ENCODE measurements around the gene PRR14L. TPM values are rescaled to one million over a fixed set of nuclear protein-coding genes. Genes with fewer than 3 reads are reported as not detected.
"Not testable (repeated sequence)": the region's sequence is repeated elsewhere in the genome, so short reads cannot be mapped to it uniquely, and the experiment has no call there.

Gene PRR14L
- total RNA-seq, 2 experiments from 2014 or later = 63.5 to 72.4 TPM

DNA sequence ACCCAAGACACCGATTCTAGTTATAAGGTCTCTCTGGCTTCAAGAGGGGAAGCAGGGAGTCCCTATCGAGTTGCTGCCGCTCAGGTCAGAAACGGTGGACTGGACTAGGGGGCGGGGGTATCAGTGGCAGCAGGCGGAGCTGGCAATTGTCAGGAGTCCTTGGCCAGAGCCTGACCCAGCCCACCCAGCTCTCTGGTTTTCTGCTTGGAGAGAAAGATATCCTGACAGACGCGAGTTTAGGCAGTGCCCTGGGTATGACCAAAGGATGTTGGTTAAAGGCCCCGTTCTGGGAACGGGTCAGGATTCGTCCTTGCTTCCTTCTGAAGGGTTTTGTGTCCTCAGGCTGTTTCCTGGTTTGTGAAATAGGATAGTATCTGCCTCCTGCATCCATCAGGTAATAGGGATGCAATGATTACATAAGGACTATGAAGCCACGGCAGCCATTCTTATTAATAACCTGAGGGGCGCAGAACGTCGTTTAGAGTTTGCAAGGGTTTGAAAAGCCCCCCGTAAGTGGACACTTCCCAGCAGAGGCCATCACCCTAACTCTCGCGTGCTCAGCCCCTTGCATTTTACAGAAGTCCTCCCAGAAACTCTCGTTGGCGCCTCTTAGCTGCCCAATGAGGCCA is 3.2 kb upstream of the PRR14L start:
- ChIA-PET CTCF (interaction anchor here (1.6 kb wide), 1 partner anchor 218 kb away, joined by 4 read pairs; no protein-coding TSS in a partner anchor), POLR2A (interaction anchor here (0.5 to 1.0 kb wide), 4 partner anchors 76 to 197 kb away, joined by 3 to 5 read pairs (median 4); no protein-coding TSS in a partner anchor)
- H3K27me3 Mint-ChIP-seq = no peaks in the 10 kb centered on the region
- peak overlapping the region; percentile 100 for H3K27ac Mint-ChIP-seq
- H3K4me1 Mint-ChIP-seq = peaks cover 54% of the 10 kb centered on the region
- no peaks in the 10 kb centered on the region for H3K9me3 Mint-ChIP-seq
- no peaks in the 10 kb centered on the region for H3K36me3 Mint-ChIP-seq (ENCODE audit: low read depth)
- peak overlapping the region; percentile 75 for H3K4me3 Mint-ChIP-seq
- DNase-seq = peak; percentile 12

- POLR2A ChIA-PET = interaction anchor here (0.6 kb wide), 1 partner anchor 405 kb away, joined by 4 read pairs; no protein-coding TSS in a partner anchor
- DNase-seq = no peak
- CTCF ChIA-PET = interaction anchor here (1.0 kb wide), 1 partner anchor 87 kb away, joined by 3 read pairs; no protein-coding TSS in a partner anchor
- Mint-ChIP-seq H3K27me3 (no peaks in the 10 kb centered on the region), H3K27ac (peak overlapping the region; percentile 100), H3K4me3 (no peak overlapping the region), H3K9me3 (no peaks in the 10 kb centered on the region), H3K36me3 (ENCODE audit: low read depth) (peaks cover 8% of the 10 kb centered on the region), H3K4me1 (peaks cover 61% of the 10 kb centered on the region)
Measured at GRCh38 chr22:31752096-31752847, 2.3 kb upstream of the PRR14L start.

GRCh38 chr22:31750365-31751284 is 693 bp upstream of the PRR14L start:
- Mint-ChIP-seq H3K36me3 (ENCODE audit: low read depth) (peaks cover 16% of the 10 kb centered on the region), H3K9me3 (no peaks in the 10 kb centered on the region), H3K4me1 (peaks cover 62% of the 10 kb centered on the region), H3K27me3 (no peaks in the 10 kb centered on the region), H3K4me3 (peak overlapping the region; percentile 89), H3K27ac (peak overlapping the region; percentile 95)
- ChIA-PET POLR2A (no interaction called here), CTCF (interaction anchor here (1.2 to 2.8 kb wide), 2 partner anchors 9 to 85 kb away, joined by 3 to 6 read pairs; no protein-coding TSS in a partner anchor)
- no peak for DNase-seq

- H3K4me1 Mint-ChIP-seq = peaks cover 50% of the 10 kb centered on the region
- H3K27ac Mint-ChIP-seq = peak overlapping the region; percentile 95
- H3K4me3 Mint-ChIP-seq = peak overlapping the region; percentile 89
- H3K9me3 Mint-ChIP-seq = no peaks in the 10 kb centered on the region
- H3K36me3 Mint-ChIP-seq (ENCODE audit: low read depth) = peaks cover 21% of the 10 kb centered on the region
- H3K27me3 Mint-ChIP-seq = no peaks in the 10 kb centered on the region
- POLR2A ChIA-PET = interaction anchor here (0.7 kb wide), 1 partner anchor 10 kb away, joined by 3 read pairs; no protein-coding TSS in a partner anchor
- CTCF ChIA-PET = interaction anchor here (2.8 kb wide), 1 partner anchor 83 kb away, joined by 6 read pairs; no protein-coding TSS in a partner anchor
- DNase-seq = no peak
Measured at GRCh38 chr22:31748490-31748889, 1.4 kb downstream of the PRR14L start.

GRCh38 chr22:31747441-31747840 is 2.5 kb downstream of the PRR14L start:
- ChIA-PET POLR2A (no interaction called here), CTCF (no interaction called here)
- H3K4me1 Mint-ChIP-seq = peaks cover 43% of the 10 kb centered on the region
- H3K9me3 Mint-ChIP-seq = no peaks in the 10 kb centered on the region
- no peak for DNase-seq
- no peaks in the 10 kb centered on the region for H3K27me3 Mint-ChIP-seq
- H3K27ac Mint-ChIP-seq = peak overlapping the region; percentile 57
- H3K36me3 Mint-ChIP-seq (ENCODE audit: low read depth) = peaks cover 26% of the 10 kb centered on the region
- no peak overlapping the region for H3K4me3 Mint-ChIP-seq

DNA sequence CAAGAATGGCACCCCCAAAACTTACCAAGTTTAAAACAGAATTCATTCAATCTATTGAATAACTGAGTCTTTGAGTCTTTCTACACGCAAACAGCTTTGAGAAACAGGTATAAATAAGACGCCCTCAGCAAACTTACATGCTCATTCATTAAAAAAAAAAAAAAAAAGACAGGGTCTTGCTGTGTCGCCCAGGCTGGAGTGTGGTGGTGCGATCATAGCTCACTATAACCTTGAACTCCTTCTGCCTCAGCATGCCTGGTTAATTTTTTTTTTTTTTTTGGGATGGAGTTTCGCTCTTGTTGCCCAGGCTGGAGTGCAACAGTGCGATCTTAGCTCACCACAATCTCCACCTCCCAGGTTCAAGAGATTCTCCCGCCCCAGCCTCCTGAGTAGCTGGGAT is 6.1 kb downstream of the PRR14L start:
- Mint-ChIP-seq H3K9me3 (no peaks in the 10 kb centered on the region), H3K27me3 (no peaks in the 10 kb centered on the region), H3K36me3 (ENCODE audit: low read depth) (peaks cover 33% of the 10 kb centered on the region), H3K27ac (no peak overlapping the region), H3K4me1 (peaks cover 48% of the 10 kb centered on the region), H3K4me3 (no peak overlapping the region)
- DNase-seq = no peak
- CTCF ChIA-PET = interaction anchor here (0.6 to 0.7 kb wide), 4 partner anchors 26 to 165 kb away, joined by 3 to 7 read pairs (median 4); no protein-coding TSS in a partner anchor
- POLR2A ChIA-PET = no interaction called here

DNA sequence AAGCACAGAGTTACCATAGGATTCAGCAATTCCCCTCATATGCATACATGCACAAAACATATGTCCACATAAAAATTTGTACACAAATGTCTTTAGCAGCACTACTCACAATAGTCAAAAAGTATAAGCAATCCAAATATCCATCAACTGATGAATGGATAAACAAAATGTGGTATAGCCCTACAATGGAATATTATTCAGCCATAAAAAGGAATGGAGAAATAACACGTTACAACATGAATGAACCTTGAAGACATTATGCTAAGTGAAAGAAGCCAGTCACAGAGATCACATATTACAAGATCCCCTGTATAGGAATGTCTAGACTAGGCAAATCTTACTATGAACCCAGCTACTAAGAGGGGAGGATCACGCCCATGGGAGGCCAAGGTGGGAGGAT is 7.2 kb downstream of the PRR14L start:
- Mint-ChIP-seq H3K27me3 (no peaks in the 10 kb centered on the region), H3K36me3 (ENCODE audit: low read depth) (peaks cover 37% of the 10 kb centered on the region), H3K4me3 (no peak overlapping the region), H3K4me1 (peaks cover 47% of the 10 kb centered on the region), H3K27ac (no peak overlapping the region), H3K9me3 (no peaks in the 10 kb centered on the region)
- no peak for DNase-seq
- POLR2A ChIA-PET = no interaction called here
- CTCF ChIA-PET = no interaction called here

DNA sequence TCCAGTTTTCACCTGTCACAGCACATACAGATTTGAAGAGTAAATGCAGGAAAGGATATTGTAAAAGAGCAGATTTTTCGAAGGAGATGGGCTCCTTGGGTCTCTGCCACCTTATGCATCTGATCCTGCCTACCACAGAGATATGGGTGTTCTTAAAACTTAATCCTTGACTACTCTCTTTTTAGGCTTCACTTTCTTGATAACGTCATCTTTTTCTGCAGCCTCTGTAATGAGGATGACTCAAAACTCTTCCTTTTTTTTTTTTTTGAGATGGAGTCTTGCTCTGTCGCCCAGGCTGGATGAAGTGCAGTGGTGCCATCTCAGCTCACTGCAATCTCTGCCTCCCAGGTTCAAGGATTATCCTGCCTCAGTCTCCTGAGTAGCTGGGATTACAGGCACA is 7.8 kb downstream of the PRR14L start:
- POLR2A ChIA-PET = no interaction called here
- CTCF ChIA-PET = no interaction called here
- peaks cover 44% of the 10 kb centered on the region for H3K4me1 Mint-ChIP-seq
- H3K27ac Mint-ChIP-seq = peak overlapping the region; percentile 33
- H3K4me3 Mint-ChIP-seq = no peak overlapping the region
- no peaks in the 10 kb centered on the region for H3K27me3 Mint-ChIP-seq
- peaks cover 33% of the 10 kb centered on the region for H3K36me3 Mint-ChIP-seq (ENCODE audit: low read depth)
- DNase-seq = no peak
- H3K9me3 Mint-ChIP-seq = no peaks in the 10 kb centered on the region

- H3K27me3 Mint-ChIP-seq, POLR2A ChIA-PET, H3K27ac Mint-ChIP-seq, DNase-seq, H3K4me3 Mint-ChIP-seq, H3K9me3 Mint-ChIP-seq, CTCF ChIA-PET: not testable (repeated sequence)
- Mint-ChIP-seq H3K36me3 (ENCODE audit: low read depth) (peaks cover 33% of the 10 kb centered on the region), H3K4me1 (peaks cover 41% of the 10 kb centered on the region)
Measured at GRCh38 chr22:31740314-31740713, 9.6 kb downstream of the PRR14L start.

GRCh38 chr22:31739795-31740201 is 10.1 kb downstream of the PRR14L start:
- Mint-ChIP-seq H3K27ac (no peak overlapping the region), H3K4me3 (no peak overlapping the region), H3K4me1 (peaks cover 42% of the 10 kb centered on the region), H3K27me3 (no peaks in the 10 kb centered on the region), H3K36me3 (ENCODE audit: low read depth) (peaks cover 35% of the 10 kb centered on the region), H3K9me3 (no peaks in the 10 kb centered on the region)
- ChIA-PET POLR2A (interaction anchor here (0.6 kb wide), 1 partner anchor 64 kb away, joined by 3 read pairs; no protein-coding TSS in a partner anchor), CTCF (no interaction called here)
- no peak for DNase-seq

GRCh38 chr22:31738566-31738965 is 11.4 kb downstream of the PRR14L start:
- Mint-ChIP-seq H3K4me1 (peaks cover 43% of the 10 kb centered on the region), H3K27ac (peak overlapping the region; percentile 47), H3K27me3 (no peaks in the 10 kb centered on the region), H3K4me3 (no peak overlapping the region), H3K36me3 (ENCODE audit: low read depth) (peaks cover 38% of the 10 kb centered on the region), H3K9me3 (no peaks in the 10 kb centered on the region)
- CTCF ChIA-PET = interaction anchor here (1.1 to 1.4 kb wide), 2 partner anchors 13 to 426 kb away, joined by 3 read pairs; no protein-coding TSS in a partner anchor
- POLR2A ChIA-PET = interaction anchor here (0.6 kb wide), 1 partner anchor 10 kb away, joined by 3 read pairs; no protein-coding TSS in a partner anchor
- no peak for DNase-seq

DNA sequence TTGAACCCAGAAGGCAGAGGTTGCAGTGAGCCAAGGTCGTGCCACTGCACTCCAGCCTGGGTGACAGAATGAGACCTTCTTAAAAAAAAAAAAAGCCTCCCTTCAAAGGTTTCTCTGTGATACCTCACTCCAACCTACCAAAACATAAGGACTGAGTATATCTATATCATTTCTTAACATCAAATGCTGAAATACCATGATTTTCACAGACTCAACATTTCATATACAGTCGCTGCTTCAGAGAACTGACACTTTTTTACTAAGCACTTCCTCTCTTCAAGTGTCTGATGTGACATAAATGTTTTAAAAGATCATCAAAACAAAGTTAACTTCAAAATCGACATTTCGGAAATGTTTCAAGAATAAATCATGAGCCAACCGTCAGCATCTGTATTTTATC is 12.0 kb downstream of the PRR14L start:
- Mint-ChIP-seq H3K27ac (peak overlapping the region; percentile 47), H3K4me3 (no peak overlapping the region)

More for the DNA sequence above, 12.0 kb downstream of the PRR14L start:
- Mint-ChIP-seq H3K4me1 (peaks cover 44% of the 10 kb centered on the region), H3K36me3 (ENCODE audit: low read depth) (peaks cover 41% of the 10 kb centered on the region), H3K27me3 (no peaks in the 10 kb centered on the region), H3K9me3 (no peaks in the 10 kb centered on the region)
- ChIA-PET POLR2A (interaction anchor here (0.6 kb wide), 2 partner anchors 11 to 25 kb away, joined by 3 to 7 read pairs; no protein-coding TSS in a partner anchor), CTCF (interaction anchor here (1.1 to 1.4 kb wide), 2 partner anchors 12 to 425 kb away, joined by 3 read pairs; no protein-coding TSS in a partner anchor)
- no peak for DNase-seq
